ENCODE results near the gene GRK2. TPM values are rescaled to one million over a fixed set of nuclear protein-coding genes. Genes with fewer than 3 reads are reported as not detected.
"Not testable (repeated sequence)": the region's sequence is repeated elsewhere in the genome, so short reads cannot be mapped to it uniquely, and the experiment has no call there.

GRK2 gene
- total and polyA plus RNA-seq, 2 of the 8 experiments (the other 6 are each of a cell fraction or from before 2014, with no cell fraction given) = 47.3 to 49.7 TPM

- TF ChIP-seq CREB1 (IDR thresholded peaks at IDR 0.05) = no peak
- TF ChIP-seq, protein P1, sequence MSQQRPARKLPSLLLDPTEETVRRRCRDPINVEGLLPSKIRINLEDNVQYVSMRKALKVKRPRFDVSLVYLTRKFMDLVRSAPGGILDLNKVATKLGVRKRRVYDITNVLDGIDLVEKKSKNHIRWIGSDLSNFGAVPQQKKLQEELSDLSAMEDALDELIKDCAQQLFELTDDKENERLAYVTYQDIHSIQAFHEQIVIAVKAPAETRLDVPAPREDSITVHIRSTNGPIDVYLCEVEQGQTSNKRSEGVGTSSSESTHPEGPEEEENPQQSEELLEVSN (IDR thresholded peaks at IDR 0.05) = no peak
- no peak for TF ChIP-seq SP1 (IDR thresholded peaks at IDR 0.05; ENCODE audit: low read depth, low read length)
These were observed 32.6 kb upstream of the GRK2 start (continued) for GRCh38 chr11:67233584-67234190.

GRCh38 chr11:67234571-67234970, 31.7 kb upstream of the GRK2 start:
- H3K4me3 ChIP-seq (ENCODE audit: extremely low read depth in 1 of 4, insufficient read depth in 2 of 4, low read depth in 3 of 4, low read length in 4 of 4); H3K9ac ChIP-seq (replicated peaks in 1 of 4; ENCODE audit: extremely low read depth in 1 of 4, low read depth in 3 of 4, low read length in 3 of 4); H3K4me1 ChIP-seq (replicated peaks in 1 of 4; ENCODE audit: control insufficient read depth in 3 of 4, insufficient read depth in 4 of 4, low read length in 3 of 4); H3K9me3 ChIP-seq (ENCODE audit: insufficient read depth in 2 of 2, low read depth in 1 of 2, low read length in 1 of 2); H3K23me2 ChIP-seq (ENCODE audit: low read depth, low read length); POLR2A ChIA-PET (ENCODE audit: partially characterized antibody); H3K79me2 ChIP-seq (ENCODE audit: control insufficient read depth in 1 of 2, insufficient read depth in 2 of 2, low read length in 2 of 2); H4K8ac ChIP-seq (ENCODE audit: extremely low read depth, insufficient read depth, low read length); H3K23ac ChIP-seq (ENCODE audit: insufficient read length); H3K18ac ChIP-seq (ENCODE audit: extremely low read depth, low read length); H2AK5ac ChIP-seq (ENCODE audit: low read depth, low read length); DNase-seq (ENCODE audit: low read depth in 1 of 2, low spot score in 2 of 2); H3K4ac ChIP-seq (replicated peaks; ENCODE audit: insufficient read length, low read depth, low read length); H3K4me2 ChIP-seq (ENCODE audit: insufficient read depth in 1 of 2, low read depth in 2 of 2, low read length in 2 of 2); H2BK20ac ChIP-seq (ENCODE audit: low read length); H2BK5ac ChIP-seq (ENCODE audit: low read depth, low read length); H4K91ac ChIP-seq (replicated peaks; ENCODE audit: insufficient read length, low read length); H2BK120ac ChIP-seq (replicated peaks; ENCODE audit: low read depth, low read length); H4K20me1 ChIP-seq (replicated peaks in 1 of 2; ENCODE audit: control insufficient read depth in 1 of 2, insufficient read depth in 2 of 2, low read length in 2 of 2); H3K79me1 ChIP-seq (ENCODE audit: low read depth, low read length); FAIRE-seq; H2BK12ac ChIP-seq (ENCODE audit: low read depth, low read length); H2BK15ac ChIP-seq (ENCODE audit: low read length); H3K14ac ChIP-seq (ENCODE audit: insufficient read length); H4K5ac ChIP-seq (ENCODE audit: insufficient read length, low read depth, low read length); H3K27ac ChIP-seq (ENCODE audit: low read depth, low read length); H3K56ac ChIP-seq (replicated peaks; ENCODE audit: insufficient read length, low read depth, low read length); H3K27me3 ChIP-seq (replicated peaks in 1 of 4; ENCODE audit: control insufficient read depth in 3 of 4, extremely low read depth in 1 of 4, insufficient read depth in 3 of 4, low read length in 3 of 4); H2AFZ ChIP-seq (ENCODE audit: low read length): not testable (repeated sequence)
- WGBS, 2 experiments (ENCODE audit: extremely low coverage in 1 of 2, insufficient coverage in 1 of 2, insufficient read length in 1 of 2, insufficient replicate concordance in 2 of 2, low coverage in 1 of 2, low lambda C conversion rate in 2 of 2, missing lambda C conversion rate in 1 of 2) = 89% methylated on average over 8 of the region's 8 CpGs; no CpG with 5 or more reads in 1 of the 2 experiments
- H3K36me3 ChIP-seq (ENCODE audit: control insufficient read depth in 2 of 4, insufficient read depth in 4 of 4, low read length in 3 of 4) = peaks cover 4 to 24% (median 14%) of the 10 kb centered on the region in 4 experiments; a peak in 6 of 8 replicates
- CTCF ChIA-PET (ENCODE audit: partially characterized antibody) = interaction anchor here (1.6 kb wide), 1 partner anchor 57 kb away, joined by 5 read pairs; no protein-coding TSS in a partner anchor

Data from H1 (cell line).